ENCODE measurements around the gene CCDC12.

Gene CCDC12

GRCh38 chr3:46877406-46878125, 99.0 kb downstream of the CCDC12 start, which contains the start of gene PTH1R:
PTH1R (plus strand) TSS chr3:46877721; CDS start chr3:46883560, 5,839 bp downstream.
- no peak for TF ChIP-seq CTCF (IDR thresholded peaks at IDR 0.05)
- no peak within 1 kb of the TSS for H3K4me3 Mint-ChIP-seq
- peaks cover 21% of the 10 kb centered on the region for H3K27me3 Mint-ChIP-seq (ENCODE audit: low read depth, poor library complexity)
- H3K4me1 Mint-ChIP-seq = peaks cover 65% of the 10 kb centered on the region
- peak within 1 kb of the TSS; percentile 54 for H3K27ac Mint-ChIP-seq
- no peaks in the 10 kb centered on the region for H3K9me3 Mint-ChIP-seq
- DNase-seq = no peak
- H3K36me3 Mint-ChIP-seq (ENCODE audit: low read depth) = no peaks in the 10 kb centered on the region

GRCh38 chr3:46876313-46877300, 99.9 kb downstream of the CCDC12 start:
- H3K27me3 Mint-ChIP-seq (ENCODE audit: low read depth, poor library complexity) = peaks cover 19% of the 10 kb centered on the region
- no peaks in the 10 kb centered on the region for H3K36me3 Mint-ChIP-seq (ENCODE audit: low read depth)
- no peak overlapping the region for H3K27ac Mint-ChIP-seq
- no peak for TF ChIP-seq CTCF (IDR thresholded peaks at IDR 0.05)
- no peak for DNase-seq
- no peaks in the 10 kb centered on the region for H3K9me3 Mint-ChIP-seq
- no peak overlapping the region for H3K4me3 Mint-ChIP-seq
- peaks cover 65% of the 10 kb centered on the region for H3K4me1 Mint-ChIP-seq

- Mint-ChIP-seq H3K27ac (no peak overlapping the region), H3K27me3 (ENCODE audit: low read depth, poor library complexity) (peaks cover 13% of the 10 kb centered on the region), H3K9me3 (no peaks in the 10 kb centered on the region), H3K36me3 (ENCODE audit: low read depth) (no peaks in the 10 kb centered on the region), H3K4me1 (peaks cover 67% of the 10 kb centered on the region), H3K4me3 (no peak overlapping the region)
- no peak for DNase-seq
- TF ChIP-seq CTCF (IDR thresholded peaks at IDR 0.05) = no peak
These were observed 101.0 kb downstream of the CCDC12 start for GRCh38 chr3:46875560-46875959.

- DNase-seq = no peak
- Mint-ChIP-seq H3K4me1 (peaks cover 66% of the 10 kb centered on the region), H3K4me3 (no peak overlapping the region), H3K27me3 (ENCODE audit: low read depth, poor library complexity) (peaks cover 14% of the 10 kb centered on the region), H3K9me3 (no peaks in the 10 kb centered on the region), H3K27ac (no peak overlapping the region), H3K36me3 (ENCODE audit: low read depth) (no peaks in the 10 kb centered on the region)
- no peak for TF ChIP-seq CTCF (IDR thresholded peaks at IDR 0.05)
These were observed 102.1 kb downstream of the CCDC12 start for GRCh38 chr3:46874430-46874829.

GRCh38 chr3:46873521-46873920, 103.0 kb downstream of the CCDC12 start:
- H3K27ac Mint-ChIP-seq = no peak overlapping the region
- H3K4me3 Mint-ChIP-seq = no peak overlapping the region
- no peak for TF ChIP-seq CTCF (IDR thresholded peaks at IDR 0.05)

More at GRCh38 chr3:46873521-46873920, 103.0 kb downstream of the CCDC12 start:
- no peaks in the 10 kb centered on the region for H3K9me3 Mint-ChIP-seq
- no peak for DNase-seq
- H3K4me1 Mint-ChIP-seq = peaks cover 66% of the 10 kb centered on the region
- H3K36me3 Mint-ChIP-seq (ENCODE audit: low read depth) = no peaks in the 10 kb centered on the region
- H3K27me3 Mint-ChIP-seq (ENCODE audit: low read depth, poor library complexity) = peaks cover 10% of the 10 kb centered on the region

Data from nephron progenitor cell (in vitro differentiated cells).